ENCODE results near the gene GNPTAB.

- TF ChIP-seq CTCF (IDR thresholded peaks at IDR 0.05) (no peak), EZH2 (IDR thresholded peaks at IDR 0.05; ENCODE audit: borderline replicate concordance, insufficient read depth, low read depth, low read length, poor library complexity, severe bottlenecking) (no peak)
Measured at GRCh38 chr12:101847325-101847724, 16.6 kb upstream of the GNPTAB start.
